ENCODE measurements around the gene CTDSPL.

Gene CTDSPL

GRCh38 chr3:37849146-37849923, 12.3 kb upstream of the CTDSPL start:
- no peak overlapping the region for H3K9ac ChIP-seq (ENCODE audit: low read length)
- no peak for DNase-seq
- no peak overlapping the region for H3K4me3 ChIP-seq (ENCODE audit: low read length)
- no peaks in the 10 kb centered on the region for H3K9me3 ChIP-seq (replicated peaks; ENCODE audit: insufficient read depth, low read length)
- no peaks in the 10 kb centered on the region for H3K36me3 ChIP-seq (replicated peaks; ENCODE audit: insufficient read depth, low read length)
- no peaks in the 10 kb centered on the region for H3F3A ChIP-seq (ENCODE audit: insufficient read depth, low read length)
- no peaks in the 10 kb centered on the region for H3K9me2 ChIP-seq (replicated peaks; ENCODE audit: insufficient read depth, low read length)
- no peak for TF ChIP-seq EZH2 (optimal IDR thresholded peaks at IDR 0.05; ENCODE audit: low read depth, low read length)
- no peak for TF ChIP-seq CTCF (IDR thresholded peaks at IDR 0.05; ENCODE audit: low read length)
- TF ChIP-seq EZH2phosphoT487 (IDR thresholded peaks at IDR 0.05; ENCODE audit: low read length): no peak
- no peak overlapping the region for H2AFZ ChIP-seq (ENCODE audit: low read length)
- H3K27me3 ChIP-seq (replicated peaks; ENCODE audit: insufficient read depth, low read length): no peaks in the 10 kb centered on the region
- H4K20me1 ChIP-seq (ENCODE audit: insufficient read depth, low read length): no peaks in the 10 kb centered on the region
- no peak overlapping the region for H3K4me2 ChIP-seq (ENCODE audit: low read depth, low read length)
- H3K79me2 ChIP-seq (ENCODE audit: low read length): no peaks in the 10 kb centered on the region
- no peaks in the 10 kb centered on the region for H3K4me1 ChIP-seq (ENCODE audit: low read length)
- no peak overlapping the region for H3K27ac ChIP-seq (ENCODE audit: low read length)

GRCh38 chr3:37852097-37852496, 9.6 kb upstream of the CTDSPL start:
- no peaks in the 10 kb centered on the region for H3F3A ChIP-seq (ENCODE audit: insufficient read depth, low read length)
- TF ChIP-seq EZH2phosphoT487 (IDR thresholded peaks at IDR 0.05; ENCODE audit: low read length): no peak
- no peak for TF ChIP-seq CTCF (IDR thresholded peaks at IDR 0.05; ENCODE audit: low read length)
- no peak for TF ChIP-seq EZH2 (optimal IDR thresholded peaks at IDR 0.05; ENCODE audit: low read depth, low read length)
- no peak overlapping the region for H2AFZ ChIP-seq (ENCODE audit: low read length)
- no peaks in the 10 kb centered on the region for H3K9me2 ChIP-seq (replicated peaks; ENCODE audit: insufficient read depth, low read length)
- no peaks in the 10 kb centered on the region for H3K36me3 ChIP-seq (replicated peaks; ENCODE audit: insufficient read depth, low read length)
- no peak overlapping the region for H3K9ac ChIP-seq (ENCODE audit: low read length)
- no peaks in the 10 kb centered on the region for H3K4me1 ChIP-seq (ENCODE audit: low read length)
- H3K27ac ChIP-seq (ENCODE audit: low read length): no peak overlapping the region
- H3K79me2 ChIP-seq (ENCODE audit: low read length): no peaks in the 10 kb centered on the region
- H3K4me3 ChIP-seq (ENCODE audit: low read length): no peak overlapping the region
- no peaks in the 10 kb centered on the region for H3K9me3 ChIP-seq (replicated peaks; ENCODE audit: insufficient read depth, low read length)
- no peak overlapping the region for H3K4me2 ChIP-seq (ENCODE audit: low read depth, low read length)
- no peaks in the 10 kb centered on the region for H3K27me3 ChIP-seq (replicated peaks; ENCODE audit: insufficient read depth, low read length)
- no peak for DNase-seq
- H4K20me1 ChIP-seq (ENCODE audit: insufficient read depth, low read length): no peaks in the 10 kb centered on the region

GRCh38 chr3:37852771-37853170, 8.9 kb upstream of the CTDSPL start:
- H3K27ac ChIP-seq (ENCODE audit: low read length): no peak overlapping the region
- H3K9me2 ChIP-seq (replicated peaks; ENCODE audit: insufficient read depth, low read length): no peaks in the 10 kb centered on the region
- no peak for DNase-seq
- no peak overlapping the region for H3K4me3 ChIP-seq (ENCODE audit: low read length)
- H3F3A ChIP-seq (ENCODE audit: insufficient read depth, low read length): no peaks in the 10 kb centered on the region
- H3K4me2 ChIP-seq (ENCODE audit: low read depth, low read length): no peak overlapping the region
- no peaks in the 10 kb centered on the region for H3K4me1 ChIP-seq (ENCODE audit: low read length)
- H2AFZ ChIP-seq (ENCODE audit: low read length): no peak overlapping the region
- H3K27me3 ChIP-seq (replicated peaks; ENCODE audit: insufficient read depth, low read length): no peaks in the 10 kb centered on the region
- H3K79me2 ChIP-seq (ENCODE audit: low read length): no peaks in the 10 kb centered on the region
- H3K36me3 ChIP-seq (replicated peaks; ENCODE audit: insufficient read depth, low read length): no peaks in the 10 kb centered on the region
- H3K9me3 ChIP-seq (replicated peaks; ENCODE audit: insufficient read depth, low read length): no peaks in the 10 kb centered on the region
- H4K20me1 ChIP-seq (ENCODE audit: insufficient read depth, low read length): no peaks in the 10 kb centered on the region
- no peak overlapping the region for H3K9ac ChIP-seq (ENCODE audit: low read length)
- no peak for TF ChIP-seq CTCF (IDR thresholded peaks at IDR 0.05; ENCODE audit: low read length)
- TF ChIP-seq EZH2phosphoT487 (IDR thresholded peaks at IDR 0.05; ENCODE audit: low read length): no peak
